Heart right ventricle (tissue), 16 donors: ENCODE measurements around the gene ADARB2. TPM values are rescaled to one million over a fixed set of nuclear protein-coding genes. Genes with fewer than 3 reads are reported as not detected.

ENCODE experiments used
- ATAC-seq, 8 donors: fragments of 200-7000 bp; cut with Tn5 transposase; one replicate each; pipeline ENCODE4 v1.9.1; 2020; ENCODE audit warnings: mild to moderate bottlenecking in 8 of 8, moderate library complexity in 8 of 8, moderate number of reproducible peaks in 1 of 8
- DNase-seq, 2 donors: peaks; one replicate each; pipeline ENCODE4 v3.0.0-alpha.2; 2020
- H3K27ac ChIP-seq, 10 donors: fragments of 200-600 bp; sonication (generic) in 2 of 10; one replicate each; pipeline versions ENCODE4 v1.5.0 to v1.8.0; 2020 to 2022; ENCODE audit warnings: mild to moderate bottlenecking in 3 of 10
- H3K27me3 ChIP-seq, 7 donors: fragments of 200-600 bp; one replicate each; pipeline ENCODE4 v1.8.0; 2021 to 2022; ENCODE audit warnings: mild to moderate bottlenecking in 2 of 7
- H3K36me3 ChIP-seq, 9 donors: fragments of 200-600 bp; sonication (generic) in 1 of 9; one replicate each; pipeline versions ENCODE4 v1.5.0 to v1.8.0; 2020 to 2022; ENCODE audit warnings: mild to moderate bottlenecking in 2 of 9
- H3K4me1 ChIP-seq, 9 donors: fragments of 200-600 bp; sonication (generic) in 1 of 9; one replicate each; pipeline versions ENCODE4 v1.5.0 to v1.8.0; 2020 to 2022; ENCODE audit warnings: mild to moderate bottlenecking in 4 of 9
- H3K4me3 ChIP-seq, 10 donors: fragments of 200-600 bp; sonication (generic) in 2 of 10; one replicate each; pipeline versions ENCODE4 v1.5.0 to v1.8.0; 2020 to 2022; ENCODE audit warnings: mild to moderate bottlenecking in 7 of 10, moderate library complexity in 2 of 10
- H3K9me3 ChIP-seq, 11 donors: fragments of 200-600 bp in 10 of 11; sonication (generic) in 2 of 11; one replicate each; pipeline versions ENCODE4 v1.5.0 to v1.8.0; 2013 to 2022; ENCODE audit warnings: mild to moderate bottlenecking in 2 of 11, control low read depth in 1 of 11, moderate library complexity in 1 of 11
- CTCF ChIP-seq, 9 donors: fragments of 200-600 bp; sonication (generic) in 2 of 9; IDR thresholded peaks; one replicate each; pipeline versions ENCODE4 v1.5.0 to v1.8.0; 2021 to 2022; ENCODE audit warnings: antibody characterized with exemption in 9 of 9, mild to moderate bottlenecking in 5 of 9, moderate library complexity in 1 of 9
- WGBS, 2 donors: extraction: QIAGEN DNeasy Blood & Tissue Kit; methylation state at CpG; one replicate each; pipeline ENCODE4 v1.1.7; 2013; ENCODE audit warnings: inconsistent platforms in 1 of 2; 5-methylcytosine and 5-hydroxymethylcytosine counted together
- intact Hi-C, 10 donors: fragments of 100-400 bp; cut with DNase I; formaldehyde crosslinking; loops; one replicate each; pipeline versions ENCODE4 v1.11.1 to v1.14.2; 2022
- polyA plus RNA-seq, 2 donors: library from polyadenylated mRNA; stranded (reverse); fragments of 200-250 nt; gene quantifications; one replicate each; pipeline ENCODE4 v1.2.3, GENCODE V29; 2013
- total RNA-seq, 10 donors: library from RNA; stranded (reverse); fragmentation: NEBNext Ultra II Directional in 3 of 10; extraction: Animal tissue kit (Norgen Biotek cat#: 25700) in 3 of 10; gene quantifications; one replicate each; pipeline versions ENCODE4 v1.2.1 to v1.2.4, GENCODE V29; 2021 to 2023
- donor health status: Arrhythmogenic right ventricular cardiomyopathy.
- donor health status: ischemic (EF 13 %, LVEDD 7.1; RV severe dilation, severe dysfunction).
- donor health status: healthy with polysubstance abuse.
- donor health status: DM: no; HTN: yes; CAD: no.
- donor health status: DM: no; HTN: no; CAD: no.
- donor health status: ischemic (EF 25% LVEDD 6.9; RV normal size, moderate dysfunction).
- donor health status: ischemic (EF 25% LVEDD 5.7; RV mildly dilated, moderate dysfunction).
- donor health status: healthy.
- donor health status: DM: yes; HTN: yes; CAD: no.
- donor health status: Ischemic cardiomyopathy.
- donor health status: ischemic (EF 35%, LVEDD 5.7; RV mildly dilated, moderate dysfunction).
- donor health status: nonischemic (EF 11% LVEDD 7.7; RV severe dilation, severe dysfunction).
- donor health status: DM: yes; HTN: yes; CAD: no.
- donor health status: PGD.
- donor health status: ischemic (EF 29% LVEDD 5.4; RV normal size, mild dysfunction).
- donor health status: nonischemic (EF 23%, LVEDD 6.1; RV moderate dilation, normal function).

The ADARB2 gene
- total and polyA plus RNA-seq, 12 donors = 0.08 to 0.47 (median 0.17) TPM; not detected in 2

- H3K4me1 ChIP-seq = no peaks in the 10 kb centered on the region
- intact Hi-C loops = no loop called here
- 53 to 59% methylated on average over 9 of the region's 9 CpGs for WGBS, 2 donors
- peaks cover 0 to 22% (median 6%) of the 10 kb centered on the region in 7 donors for H3K27me3 ChIP-seq
- H3K27ac ChIP-seq = no peak overlapping the region
- H3K4me3 ChIP-seq = no peak overlapping the region
- H3K9me3 ChIP-seq = no peaks in the 10 kb centered on the region
- no peak for TF ChIP-seq CTCF (IDR thresholded peaks at IDR 0.05)
- no peak for ATAC-seq
- DNase-seq = no peak
- H3K36me3 ChIP-seq = no peaks in the 10 kb centered on the region
Measured at GRCh38 chr10:1654811-1655356, 82.4 kb downstream of the ADARB2 start.

- 64 to 66% methylated on average over 6 of the region's 6 CpGs for WGBS, 2 donors
- TF ChIP-seq CTCF (IDR thresholded peaks at IDR 0.05) = no peak
- Histone ChIP-seq H3K27me3 (peaks cover 0 to 25% (median 6%) of the 10 kb centered on the region in 7 donors), H3K36me3 (no peaks in the 10 kb centered on the region), H3K9me3 (no peaks in the 10 kb centered on the region), H3K27ac (no peak overlapping the region), H3K4me1 (no peaks in the 10 kb centered on the region), H3K4me3 (no peak overlapping the region)
- no peak for DNase-seq
- intact Hi-C loops = no loop called here
- ATAC-seq = no peak
Measured at GRCh38 chr10:1654247-1654646, 83.1 kb downstream of the ADARB2 start.

GRCh38 chr10:1653321-1653720 lies 84.0 kb downstream of the ADARB2 start:
- no peak for ATAC-seq
- no peaks in the 10 kb centered on the region for H3K9me3 ChIP-seq
- H3K27ac ChIP-seq = no peak overlapping the region
- intact Hi-C loops = no loop called here
- no peak for DNase-seq
- peaks cover 0 to 25% (median 5%) of the 10 kb centered on the region in 7 donors for H3K27me3 ChIP-seq
- 71 to 86% methylated on average over 11 of the region's 11 CpGs for WGBS, 2 donors
- no peak for TF ChIP-seq CTCF (IDR thresholded peaks at IDR 0.05)
- no peak overlapping the region for H3K4me3 ChIP-seq
- no peaks in the 10 kb centered on the region for H3K36me3 ChIP-seq
- no peaks in the 10 kb centered on the region for H3K4me1 ChIP-seq

- Histone ChIP-seq H3K27me3 (peaks cover 0 to 18% (median 3%) of the 10 kb centered on the region in 7 donors), H3K36me3 (no peaks in the 10 kb centered on the region), H3K4me1 (no peaks in the 10 kb centered on the region), H3K4me3 (no peak overlapping the region), H3K27ac (no peak overlapping the region), H3K9me3 (no peaks in the 10 kb centered on the region)
- ATAC-seq = no peak
- no peak for DNase-seq
- 48 to 56% methylated on average over 9 of the region's 9 CpGs for WGBS, 2 donors
- no peak for TF ChIP-seq CTCF (IDR thresholded peaks at IDR 0.05)
- intact Hi-C loops = no loop called here
Measured at GRCh38 chr10:1652151-1652550, 85.2 kb downstream of the ADARB2 start.
